Measurements from ENCODE around the gene NEURL4.

DNA sequence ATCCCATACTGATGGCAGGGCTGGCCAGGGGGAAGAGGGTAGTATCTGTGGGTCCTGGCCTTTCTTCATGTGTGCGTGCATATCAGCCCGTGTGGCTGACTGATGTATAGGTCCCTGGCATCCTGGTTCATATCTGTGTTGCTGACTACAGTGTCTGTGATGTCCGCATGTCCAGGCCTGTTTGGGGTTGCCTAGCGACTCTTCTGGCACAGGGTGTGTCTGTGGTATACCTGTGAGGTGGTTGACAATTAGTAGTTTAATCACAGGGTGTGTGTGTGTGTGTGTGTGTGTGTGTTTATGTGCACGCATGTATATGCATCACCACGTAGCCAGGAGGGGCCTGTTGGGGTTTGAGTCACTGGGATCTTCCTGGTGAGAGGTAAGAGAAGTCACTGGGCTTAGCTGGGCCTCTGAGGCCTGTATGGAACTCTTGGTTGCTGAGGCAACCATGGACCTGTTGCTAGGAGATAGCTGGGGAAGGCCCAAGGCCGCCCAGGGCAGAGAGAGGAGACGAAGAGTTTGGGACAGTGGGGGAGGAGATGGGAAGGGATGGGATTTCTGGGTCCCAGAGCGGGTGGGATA is 25.2 kb upstream of the NEURL4 start:
- TF ChIP-seq, protein P1, sequence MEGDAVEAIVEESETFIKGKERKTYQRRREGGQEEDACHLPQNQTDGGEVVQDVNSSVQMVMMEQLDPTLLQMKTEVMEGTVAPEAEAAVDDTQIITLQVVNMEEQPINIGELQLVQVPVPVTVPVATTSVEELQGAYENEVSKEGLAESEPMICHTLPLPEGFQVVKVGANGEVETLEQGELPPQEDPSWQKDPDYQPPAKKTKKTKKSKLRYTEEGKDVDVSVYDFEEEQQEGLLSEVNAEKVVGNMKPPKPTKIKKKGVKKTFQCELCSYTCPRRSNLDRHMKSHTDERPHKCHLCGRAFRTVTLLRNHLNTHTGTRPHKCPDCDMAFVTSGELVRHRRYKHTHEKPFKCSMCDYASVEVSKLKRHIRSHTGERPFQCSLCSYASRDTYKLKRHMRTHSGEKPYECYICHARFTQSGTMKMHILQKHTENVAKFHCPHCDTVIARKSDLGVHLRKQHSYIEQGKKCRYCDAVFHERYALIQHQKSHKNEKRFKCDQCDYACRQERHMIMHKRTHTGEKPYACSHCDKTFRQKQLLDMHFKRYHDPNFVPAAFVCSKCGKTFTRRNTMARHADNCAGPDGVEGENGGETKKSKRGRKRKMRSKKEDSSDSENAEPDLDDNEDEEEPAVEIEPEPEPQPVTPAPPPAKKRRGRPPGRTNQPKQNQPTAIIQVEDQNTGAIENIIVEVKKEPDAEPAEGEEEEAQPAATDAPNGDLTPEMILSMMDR (conservative IDR thresholded peaks at IDR 0.05; ENCODE audit: low read depth, low read length), result no peak
- no peak for TF ChIP-seq EZH2 (IDR thresholded peaks at IDR 0.05; ENCODE audit: borderline replicate concordance, low read depth, low read length, poor library complexity, severe bottlenecking)

Measured in A673 (cell line).